ENCODE data around the gene ZNF444. TPM values are rescaled to one million over a fixed set of nuclear protein-coding genes. Genes with fewer than 3 reads are reported as not detected.
A peak's percentile ranks its signal among the peaks of the same experiment; 100 is the strongest.

The ZNF444 gene
- total and polyA plus RNA-seq, 7 donors, result 11.4 to 57.4 (median 27.9) TPM

- peak overlapping the region in 2 of 4 donors; percentile 22 to 27 for H3K27ac ChIP-seq
- no peaks in the 10 kb centered on the region for H3K27me3 ChIP-seq
- peaks cover 11 to 61% (median 20%) of the 10 kb centered on the region in 4 donors for H3K36me3 ChIP-seq
- TF ChIP-seq CTCF (IDR thresholded peaks at IDR 0.05) (no peak), EP300 (IDR thresholded peaks at IDR 0.05) (no peak), POLR2AphosphoS5 (IDR thresholded peaks at IDR 0.05) (no peak), POLR2A (IDR thresholded peaks at IDR 0.05) (no peak)
- no peak overlapping the region for H3K4me3 ChIP-seq
- intact Hi-C loops (cut with DNase I), result no loop called here
- DNase-seq, result no peak
- WGBS, 2 donors, result 17 to 74% methylated on average over 11 of the region's 11 CpGs
- H3K9me3 ChIP-seq, result no peaks in the 10 kb centered on the region
- peaks cover 0 to 15% (median 7%) of the 10 kb centered on the region in 4 donors for H3K4me1 ChIP-seq
These were observed 15.7 kb downstream of the ZNF444 start for GRCh38 chr19:56156768-56157167.

GRCh38 chr19:56158170-56158757, 17.2 kb downstream of the ZNF444 start:
- 94 to 96% methylated on average over 16 of the region's 16 CpGs for WGBS, 2 donors
- Histone ChIP-seq H3K4me1 (peaks cover 0 to 4% (median 0%) of the 10 kb centered on the region in 4 donors), H3K27ac (no peak overlapping the region), H3K4me3 (no peak overlapping the region), H3K27me3 (no peaks in the 10 kb centered on the region), H3K36me3 (peaks cover 11 to 65% (median 20%) of the 10 kb centered on the region in 4 donors), H3K9me3 (no peaks in the 10 kb centered on the region)
- intact Hi-C loops (cut with DNase I), result no loop called here
- TF ChIP-seq POLR2A (IDR thresholded peaks at IDR 0.05), result no peak
- no peak for TF ChIP-seq POLR2AphosphoS5 (IDR thresholded peaks at IDR 0.05)
- no peak for TF ChIP-seq CTCF (IDR thresholded peaks at IDR 0.05)
- no peak for TF ChIP-seq EP300 (IDR thresholded peaks at IDR 0.05)
- no peak for DNase-seq

GRCh38 chr19:56159009-56159559, 18.0 kb downstream of the ZNF444 start:
- intact Hi-C loops (cut with DNase I), result no loop called here
- Histone ChIP-seq H3K27me3 (no peaks in the 10 kb centered on the region), H3K4me3 (no peak overlapping the region), H3K4me1 (no peaks in the 10 kb centered on the region), H3K27ac (no peak overlapping the region), H3K36me3 (peaks cover 11 to 63% (median 20%) of the 10 kb centered on the region in 4 donors), H3K9me3 (no peaks in the 10 kb centered on the region)
- DNase-seq, result no peak
- TF ChIP-seq POLR2A (IDR thresholded peaks at IDR 0.05) (no peak), CTCF (IDR thresholded peaks at IDR 0.05) (no peak), POLR2AphosphoS5 (IDR thresholded peaks at IDR 0.05) (no peak), EP300 (IDR thresholded peaks at IDR 0.05) (no peak)
- 95 to 96% methylated on average over 9 of the region's 9 CpGs for WGBS, 2 donors

DNA sequence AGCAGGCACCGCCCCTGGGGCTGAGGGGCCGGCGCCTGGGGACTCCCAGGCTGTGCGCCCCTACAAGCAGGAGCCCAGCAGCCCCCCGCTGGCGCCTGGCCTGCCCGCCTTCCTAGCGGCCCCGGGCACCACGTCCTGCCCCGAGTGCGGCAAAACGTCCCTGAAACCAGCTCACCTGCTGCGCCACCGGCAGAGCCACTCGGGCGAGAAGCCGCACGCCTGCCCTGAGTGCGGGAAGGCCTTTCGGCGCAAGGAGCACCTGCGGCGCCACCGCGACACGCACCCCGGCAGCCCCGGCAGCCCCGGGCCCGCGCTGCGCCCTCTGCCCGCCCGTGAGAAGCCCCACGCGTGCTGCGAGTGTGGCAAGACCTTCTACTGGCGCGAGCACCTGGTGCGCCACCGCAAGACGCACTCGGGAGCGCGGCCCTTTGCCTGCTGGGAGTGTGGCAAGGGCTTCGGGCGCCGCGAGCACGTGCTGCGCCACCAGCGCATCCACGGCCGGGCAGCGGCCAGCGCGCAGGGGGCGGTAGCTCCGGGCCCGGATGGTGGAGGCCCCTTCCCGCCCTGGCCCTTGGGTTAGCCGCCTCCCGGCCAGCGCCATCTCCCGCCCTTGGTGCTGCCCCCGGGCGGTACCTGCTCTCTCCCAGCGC, 18.7 kb downstream of the ZNF444 start:
- Histone ChIP-seq H3K4me1 (no peaks in the 10 kb centered on the region), H3K9me3 (no peaks in the 10 kb centered on the region), H3K4me3 (no peak overlapping the region), H3K36me3 (peaks cover 11 to 56% (median 20%) of the 10 kb centered on the region in 4 donors), H3K27me3 (no peaks in the 10 kb centered on the region), H3K27ac (no peak overlapping the region)
- DNase-seq, result no peak
- WGBS, 2 donors, result 97 to 98% methylated on average over 69 of the region's 69 CpGs
- intact Hi-C loops (cut with DNase I), result no loop called here
- TF ChIP-seq POLR2AphosphoS5 (IDR thresholded peaks at IDR 0.05) (no peak), CTCF (IDR thresholded peaks at IDR 0.05) (no peak), EP300 (IDR thresholded peaks at IDR 0.05) (no peak)

Data from sigmoid colon (tissue), 7 donors.